ENCODE results near the gene RHEX.
"Not testable (repeated sequence)": the region's sequence is repeated elsewhere in the genome, so short reads cannot be mapped to it uniquely, and the experiment has no call there.

Gene RHEX

GRCh38 chr1:206030191-206030590, 22.8 kb upstream of the RHEX start:
- DNase-seq (ENCODE audit: low read depth in 1 of 2, low spot score in 1 of 2) = no peak

GRCh38 chr1:206030714-206031113, 22.3 kb upstream of the RHEX start:
- peak; percentile 29 to 38 for DNase-seq (ENCODE audit: low read depth in 1 of 2, low spot score in 1 of 2)

- no peak for DNase-seq (ENCODE audit: low read depth in 1 of 2, low spot score in 1 of 2)
Observed at GRCh38 chr1:206032380-206033140, 20.4 kb upstream of the RHEX start.

- DNase-seq (ENCODE audit: low read depth in 1 of 2, low spot score in 1 of 2) = no peak
Observed at GRCh38 chr1:206035027-206035426, 17.9 kb upstream of the RHEX start.

- no peak for DNase-seq (ENCODE audit: low read depth in 1 of 2, low spot score in 1 of 2)
Observed at GRCh38 chr1:206036663-206037455, 16.1 kb upstream of the RHEX start.

- DNase-seq (ENCODE audit: low read depth in 1 of 2, low spot score in 1 of 2) = no peak
Observed at GRCh38 chr1:206037581-206037980, 15.4 kb upstream of the RHEX start.

GRCh38 chr1:206039046-206039973, 13.7 kb upstream of the RHEX start:
- no peak for DNase-seq (ENCODE audit: low read depth in 1 of 2, low spot score in 1 of 2)

GRCh38 chr1:206040328-206040727, 12.6 kb upstream of the RHEX start:
- no peak for DNase-seq (ENCODE audit: low read depth in 1 of 2, low spot score in 1 of 2)

- DNase-seq (ENCODE audit: low read depth in 1 of 2, low spot score in 1 of 2) = no peak
Observed at GRCh38 chr1:206041640-206042039, 11.3 kb upstream of the RHEX start.

- no peak for DNase-seq (ENCODE audit: low read depth in 1 of 2, low spot score in 1 of 2)
Observed at GRCh38 chr1:206047271-206047670, 5.7 kb upstream of the RHEX start.

GRCh38 chr1:206048582-206048981, 4.4 kb upstream of the RHEX start:
- no peak for DNase-seq (ENCODE audit: low read depth in 1 of 2, low spot score in 1 of 2)

GRCh38 chr1:206049293-206049692, 3.7 kb upstream of the RHEX start:
- no peak for DNase-seq (ENCODE audit: low read depth in 1 of 2, low spot score in 1 of 2)

GRCh38 chr1:206049919-206050600, 2.9 kb upstream of the RHEX start:
- no peak for DNase-seq (ENCODE audit: low read depth in 1 of 2, low spot score in 1 of 2)

GRCh38 chr1:206050655-206051235, 2.2 kb upstream of the RHEX start:
- DNase-seq (ENCODE audit: low read depth in 1 of 2, low spot score in 1 of 2) = peak in 1 of 2 donors; percentile 10

- not testable (repeated sequence) for DNase-seq (ENCODE audit: low read depth in 1 of 2, low spot score in 1 of 2)
Observed at GRCh38 chr1:206052231-206052865, 625 bp upstream of the RHEX start.

GRCh38 chr1:206053616-206054015, 643 bp downstream of the RHEX start:
- DNase-seq (ENCODE audit: low read depth in 1 of 2, low spot score in 1 of 2) = not testable (repeated sequence)

- DNase-seq (ENCODE audit: low read depth in 1 of 2, low spot score in 1 of 2) = not testable (repeated sequence)
Observed at GRCh38 chr1:206055069-206055625, 2.2 kb downstream of the RHEX start.

GRCh38 chr1:206055639-206056323, 2.8 kb downstream of the RHEX start:
- DNase-seq (ENCODE audit: low read depth in 1 of 2, low spot score in 1 of 2) = not testable (repeated sequence)
